ENCODE data around the gene PRKCZ. TPM values are rescaled to one million over a fixed set of nuclear protein-coding genes. Genes with fewer than 3 reads are reported as not detected.
A peak's percentile ranks its signal among the peaks of the same experiment; 100 is the strongest.

The PRKCZ gene
- total RNA-seq, 1 donor from 2014 or later, result 17.9 TPM

GRCh38 chr1:2019571-2020309, 30.5 kb upstream of the PRKCZ start:
- H3K27ac ChIP-seq, result no peak overlapping the region
- no peak for DNase-seq (ENCODE audit: extremely low spot score in 2 of 2)
- intact Hi-C loops (cut with DNase I), result no loop called here
- peaks cover 7% of the 10 kb centered on the region for H3K4me1 ChIP-seq
- TF ChIP-seq CTCF (IDR thresholded peaks at IDR 0.05), result no peak
- TF ChIP-seq POLR2AphosphoS5 (IDR thresholded peaks at IDR 0.05; ENCODE audit: insufficient read depth in 1 of 2, low read depth in 1 of 2), result no peak
- TF ChIP-seq POLR2A (IDR thresholded peaks at IDR 0.05), result no peak
- peaks cover 4% of the 10 kb centered on the region for H3K27me3 ChIP-seq
- H3K9me3 ChIP-seq, result no peaks in the 10 kb centered on the region
- H3K36me3 ChIP-seq, result no peaks in the 10 kb centered on the region
- H3K4me3 ChIP-seq, result peak overlapping the region; percentile 20 to 45

DNA sequence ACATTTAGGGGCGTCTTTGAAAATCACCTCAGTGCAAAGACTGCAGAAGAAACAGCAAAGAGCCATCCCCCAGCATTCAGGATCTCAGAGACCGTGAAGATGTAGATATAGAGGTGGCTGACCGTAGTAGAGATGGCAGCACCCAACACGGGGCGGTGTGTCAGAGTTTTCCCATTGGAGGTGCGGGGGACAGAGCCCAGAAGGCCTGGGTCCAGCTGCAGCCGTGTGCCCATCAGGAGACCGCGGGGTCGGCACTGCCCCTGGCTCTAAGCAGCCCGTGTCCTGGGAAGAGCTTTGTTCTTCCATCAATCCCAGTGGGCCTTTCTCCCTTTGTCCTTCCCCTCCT, 29.9 kb upstream of the PRKCZ start:
- peaks cover 7% of the 10 kb centered on the region for H3K4me1 ChIP-seq
- intact Hi-C loops (cut with DNase I), result no loop called here
- DNase-seq (ENCODE audit: extremely low spot score in 2 of 2), result no peak
- no peaks in the 10 kb centered on the region for H3K9me3 ChIP-seq
- no peak overlapping the region for H3K4me3 ChIP-seq
- H3K27me3 ChIP-seq, result peaks cover 4% of the 10 kb centered on the region
- H3K27ac ChIP-seq, result no peak overlapping the region
- H3K36me3 ChIP-seq, result no peaks in the 10 kb centered on the region
- TF ChIP-seq POLR2A (IDR thresholded peaks at IDR 0.05), result no peak
- TF ChIP-seq CTCF (IDR thresholded peaks at IDR 0.05), result no peak
- no peak for TF ChIP-seq POLR2AphosphoS5 (IDR thresholded peaks at IDR 0.05; ENCODE audit: insufficient read depth in 1 of 2, low read depth in 1 of 2)

DNA sequence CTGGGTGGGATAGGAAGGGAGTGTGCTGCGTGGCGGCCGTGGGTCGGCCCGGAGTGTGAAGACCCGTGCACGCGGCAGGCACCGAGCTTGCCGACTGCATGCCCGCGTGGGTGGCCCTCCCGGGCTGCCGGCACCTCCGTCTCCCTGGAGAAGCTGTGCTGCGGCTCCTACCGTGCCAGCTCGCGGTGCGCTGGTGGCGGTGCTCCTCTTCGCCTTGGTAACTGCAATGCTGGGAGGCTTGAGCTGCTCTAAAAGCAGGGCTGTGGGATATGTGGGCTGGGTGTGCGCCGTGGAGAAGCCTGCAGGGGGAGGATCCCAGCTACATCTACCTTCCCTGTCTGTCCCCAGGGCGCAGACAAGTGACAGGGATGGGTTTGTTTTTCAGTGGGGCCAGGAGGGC, 28.7 kb upstream of the PRKCZ start:
- H3K36me3 ChIP-seq, result no peaks in the 10 kb centered on the region
- peaks cover 4% of the 10 kb centered on the region for H3K27me3 ChIP-seq
- peaks cover 7% of the 10 kb centered on the region for H3K4me1 ChIP-seq
- DNase-seq (ENCODE audit: extremely low spot score in 2 of 2), result no peak
- no peak for TF ChIP-seq POLR2A (IDR thresholded peaks at IDR 0.05)
- no peak for TF ChIP-seq CTCF (IDR thresholded peaks at IDR 0.05)
- no peak for TF ChIP-seq POLR2AphosphoS5 (IDR thresholded peaks at IDR 0.05; ENCODE audit: insufficient read depth in 1 of 2, low read depth in 1 of 2)
- no peak overlapping the region for H3K4me3 ChIP-seq
- H3K27ac ChIP-seq, result no peak overlapping the region
- no peaks in the 10 kb centered on the region for H3K9me3 ChIP-seq
- intact Hi-C loops (cut with DNase I), result no loop called here

DNA sequence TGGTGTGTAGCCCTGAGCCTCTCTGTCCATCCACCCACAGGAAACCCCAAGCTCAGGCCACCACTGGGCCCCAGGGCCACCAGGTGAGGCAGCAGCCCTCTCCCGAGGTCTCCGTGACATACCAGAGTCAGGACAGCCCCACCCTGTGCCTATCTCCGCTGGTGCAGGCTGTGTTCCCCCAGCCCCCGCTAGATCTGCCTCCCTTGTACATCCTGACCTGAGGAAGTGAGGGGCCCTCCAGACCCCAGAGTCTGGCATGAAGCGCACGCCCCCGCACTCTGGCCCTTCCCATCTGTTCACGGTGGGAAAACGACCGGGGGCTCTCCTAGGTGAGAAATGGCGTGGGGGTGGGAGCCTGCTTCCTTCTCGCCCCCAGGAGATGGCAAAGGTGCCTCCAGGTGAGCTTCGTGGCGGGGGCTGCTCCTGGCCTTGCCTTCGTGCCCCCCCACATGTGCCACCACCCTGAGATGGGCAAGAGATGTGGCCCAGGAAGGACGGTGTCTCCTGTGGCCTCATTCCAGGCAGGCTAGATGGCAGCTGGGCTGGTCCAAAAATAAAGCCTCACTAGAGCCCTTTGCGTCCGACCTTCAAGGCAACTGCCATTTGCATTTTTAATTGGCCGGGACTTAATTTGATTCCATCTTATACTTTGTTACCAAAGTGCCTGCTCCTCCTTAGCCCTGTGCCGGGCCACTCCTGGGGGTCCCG, 28.0 kb upstream of the PRKCZ start:
- H3K27ac ChIP-seq, result no peak overlapping the region
- peaks cover 7% of the 10 kb centered on the region for H3K4me1 ChIP-seq
- H3K36me3 ChIP-seq, result no peaks in the 10 kb centered on the region
- peaks cover 4% of the 10 kb centered on the region for H3K27me3 ChIP-seq
- DNase-seq (ENCODE audit: extremely low spot score in 2 of 2), result no peak
- H3K4me3 ChIP-seq, result no peak overlapping the region
- TF ChIP-seq CTCF (IDR thresholded peaks at IDR 0.05) (no peak), POLR2A (IDR thresholded peaks at IDR 0.05) (no peak), POLR2AphosphoS5 (IDR thresholded peaks at IDR 0.05; ENCODE audit: insufficient read depth in 1 of 2, low read depth in 1 of 2) (no peak)
- no peaks in the 10 kb centered on the region for H3K9me3 ChIP-seq
- intact Hi-C loops (cut with DNase I), result no loop called here

GRCh38 chr1:2023187-2023586, 27.0 kb upstream of the PRKCZ start:
- intact Hi-C loops (cut with DNase I), result no loop called here

More at GRCh38 chr1:2023187-2023586, 27.0 kb upstream of the PRKCZ start:
- H3K9me3 ChIP-seq, result no peaks in the 10 kb centered on the region
- DNase-seq (ENCODE audit: extremely low spot score in 2 of 2), result no peak
- no peaks in the 10 kb centered on the region for H3K36me3 ChIP-seq
- H3K27me3 ChIP-seq, result peaks cover 4% of the 10 kb centered on the region
- TF ChIP-seq CTCF (IDR thresholded peaks at IDR 0.05) (no peak), POLR2A (IDR thresholded peaks at IDR 0.05) (no peak), POLR2AphosphoS5 (IDR thresholded peaks at IDR 0.05; ENCODE audit: insufficient read depth in 1 of 2, low read depth in 1 of 2) (no peak)
- no peak overlapping the region for H3K4me3 ChIP-seq
- H3K4me1 ChIP-seq, result peaks cover 7% of the 10 kb centered on the region
- H3K27ac ChIP-seq, result no peak overlapping the region

All from vagina (tissue), 2 donors.